Measurements from ENCODE around the gene FLRT1. TPM values are rescaled to one million over a fixed set of nuclear protein-coding genes. Genes with fewer than 3 reads are reported as not detected.

The FLRT1 gene
- total and polyA plus RNA-seq, 2 of the 13 experiments (the other 11 are each of a cell fraction or from before 2014, with no cell fraction given) = 0.02 to 0.08 TPM

DNA sequence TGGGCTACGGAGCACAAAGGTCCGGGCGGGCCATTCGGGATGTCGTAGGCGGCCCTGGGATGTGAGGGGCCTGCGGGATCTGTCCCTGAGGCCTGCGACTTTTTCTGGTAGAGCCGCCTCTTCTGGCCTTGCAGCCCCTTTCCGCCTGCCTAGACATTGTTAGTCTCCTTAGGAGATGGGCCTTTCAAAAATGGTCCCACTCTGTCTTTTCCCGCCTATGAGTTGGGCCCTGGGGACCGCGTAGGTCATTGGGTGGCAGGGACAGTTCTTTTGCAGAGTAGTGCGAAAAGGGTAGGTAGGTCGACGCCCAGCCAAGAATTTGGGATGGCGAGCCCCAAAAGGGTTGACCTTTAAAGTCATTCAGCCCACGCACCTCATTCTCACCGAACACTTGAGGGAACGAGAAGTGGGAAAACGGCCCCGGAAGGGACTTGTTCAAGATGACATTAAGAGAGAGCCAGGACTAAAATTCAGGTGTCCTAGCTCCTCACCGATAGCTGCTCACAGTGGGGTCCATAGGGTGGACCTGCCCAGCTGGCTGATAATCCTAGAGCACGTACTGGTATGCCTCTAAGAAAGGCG, 48.7 kb upstream of the FLRT1 start (continued):
- TF ChIP-seq, protein P1, sequence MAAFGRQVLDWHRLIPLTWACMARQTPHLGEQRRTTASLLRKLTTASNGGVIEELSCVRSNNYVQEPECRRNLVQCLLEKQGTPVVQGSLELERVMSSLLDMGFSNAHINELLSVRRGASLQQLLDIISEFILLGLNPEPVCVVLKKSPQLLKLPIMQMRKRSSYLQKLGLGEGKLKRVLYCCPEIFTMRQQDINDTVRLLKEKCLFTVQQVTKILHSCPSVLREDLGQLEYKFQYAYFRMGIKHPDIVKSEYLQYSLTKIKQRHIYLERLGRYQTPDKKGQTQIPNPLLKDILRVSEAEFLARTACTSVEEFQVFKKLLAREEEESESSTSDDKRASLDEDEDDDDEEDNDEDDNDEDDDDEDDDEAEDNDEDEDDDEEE (CRISPR knock-in tag; IDR thresholded peaks at IDR 0.05) = 0 out of 2 replicates have a peak, but pooled peaks have one; percentile 74
- TF ChIP-seq TP53 (CRISPR knock-in tag; conservative IDR thresholded peaks at IDR 0.05) (no peak), ARHGAP35 (CRISPR knock-in tag; IDR thresholded peaks at IDR 0.05; ENCODE audit: borderline replicate concordance) (0 out of 2 replicates have a peak, but pooled peaks have one; percentile 18), MTF2 (CRISPR knock-in tag; IDR thresholded peaks at IDR 0.05; ENCODE audit: borderline replicate concordance) (0 out of 2 replicates have a peak, but pooled peaks have one; percentile 48), HHEX (CRISPR knock-in tag; IDR thresholded peaks at IDR 0.05) (no peak), SAP130 (CRISPR knock-in tag; IDR thresholded peaks at IDR 0.05; ENCODE audit: low read depth) (no peak), ZSCAN9 (CRISPR knock-in tag; IDR thresholded peaks at IDR 0.05; ENCODE audit: borderline replicate concordance) (no peak), ZNF563 (CRISPR knock-in tag; IDR thresholded peaks at IDR 0.05) (peak; percentile 97; the same call in 1 of the 2 replicates), ATM (IDR thresholded peaks at IDR 0.05; ENCODE audit: borderline replicate concordance) (no peak), ZNF3 (CRISPR knock-in tag; IDR thresholded peaks at IDR 0.05) (no peak), HNRNPL (IDR thresholded peaks at IDR 0.05; ENCODE audit: low read depth, low read length) (no peak), ZMYM4 (CRISPR knock-in tag; IDR thresholded peaks at IDR 0.05) (no peak), ZNF354B (CRISPR knock-in tag; IDR thresholded peaks at IDR 0.05) (no peak), HIVEP1 (CRISPR knock-in tag; IDR thresholded peaks at IDR 0.05) (no peak), ATF7-NPFF (CRISPR knock-in tag; IDR thresholded peaks at IDR 0.05; ENCODE audit: low read depth) (0 out of 2 replicates have a peak, but pooled peaks have one; percentile 3), RBFOX2 (IDR thresholded peaks at IDR 0.05; ENCODE audit: low read depth, low read length) (peak; percentile 3; the same call in 1 of the 2 replicates), CAMTA2 (CRISPR knock-in tag; IDR thresholded peaks at IDR 0.05; ENCODE audit: borderline replicate concordance) (no peak), KLF6 (CRISPR knock-in tag; IDR thresholded peaks at IDR 0.05) (no peak), ZNF776 (CRISPR knock-in tag; IDR thresholded peaks at IDR 0.05) (0 out of 2 replicates have a peak, but pooled peaks have one; percentile 84), MTF1 (CRISPR knock-in tag; IDR thresholded peaks at IDR 0.05) (no peak)
- TF ChIP-seq, protein P2, sequence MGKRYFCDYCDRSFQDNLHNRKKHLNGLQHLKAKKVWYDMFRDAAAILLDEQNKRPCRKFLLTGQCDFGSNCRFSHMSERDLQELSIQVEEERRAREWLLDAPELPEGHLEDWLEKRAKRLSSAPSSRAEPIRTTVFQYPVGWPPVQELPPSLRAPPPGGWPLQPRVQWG (CRISPR knock-in tag; IDR thresholded peaks at IDR 0.05; ENCODE audit: borderline replicate concordance, low read depth) = no peak
- TF ChIP-seq, protein P3, sequence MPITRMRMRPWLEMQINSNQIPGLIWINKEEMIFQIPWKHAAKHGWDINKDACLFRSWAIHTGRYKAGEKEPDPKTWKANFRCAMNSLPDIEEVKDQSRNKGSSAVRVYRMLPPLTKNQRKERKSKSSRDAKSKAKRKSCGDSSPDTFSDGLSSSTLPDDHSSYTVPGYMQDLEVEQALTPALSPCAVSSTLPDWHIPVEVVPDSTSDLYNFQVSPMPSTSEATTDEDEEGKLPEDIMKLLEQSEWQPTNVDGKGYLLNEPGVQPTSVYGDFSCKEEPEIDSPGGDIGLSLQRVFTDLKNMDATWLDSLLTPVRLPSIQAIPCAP (CRISPR knock-in tag; IDR thresholded peaks at IDR 0.05; ENCODE audit: low read depth) = no peak; the same call in 1 of the 2 replicates
- TF ChIP-seq, protein P4, sequence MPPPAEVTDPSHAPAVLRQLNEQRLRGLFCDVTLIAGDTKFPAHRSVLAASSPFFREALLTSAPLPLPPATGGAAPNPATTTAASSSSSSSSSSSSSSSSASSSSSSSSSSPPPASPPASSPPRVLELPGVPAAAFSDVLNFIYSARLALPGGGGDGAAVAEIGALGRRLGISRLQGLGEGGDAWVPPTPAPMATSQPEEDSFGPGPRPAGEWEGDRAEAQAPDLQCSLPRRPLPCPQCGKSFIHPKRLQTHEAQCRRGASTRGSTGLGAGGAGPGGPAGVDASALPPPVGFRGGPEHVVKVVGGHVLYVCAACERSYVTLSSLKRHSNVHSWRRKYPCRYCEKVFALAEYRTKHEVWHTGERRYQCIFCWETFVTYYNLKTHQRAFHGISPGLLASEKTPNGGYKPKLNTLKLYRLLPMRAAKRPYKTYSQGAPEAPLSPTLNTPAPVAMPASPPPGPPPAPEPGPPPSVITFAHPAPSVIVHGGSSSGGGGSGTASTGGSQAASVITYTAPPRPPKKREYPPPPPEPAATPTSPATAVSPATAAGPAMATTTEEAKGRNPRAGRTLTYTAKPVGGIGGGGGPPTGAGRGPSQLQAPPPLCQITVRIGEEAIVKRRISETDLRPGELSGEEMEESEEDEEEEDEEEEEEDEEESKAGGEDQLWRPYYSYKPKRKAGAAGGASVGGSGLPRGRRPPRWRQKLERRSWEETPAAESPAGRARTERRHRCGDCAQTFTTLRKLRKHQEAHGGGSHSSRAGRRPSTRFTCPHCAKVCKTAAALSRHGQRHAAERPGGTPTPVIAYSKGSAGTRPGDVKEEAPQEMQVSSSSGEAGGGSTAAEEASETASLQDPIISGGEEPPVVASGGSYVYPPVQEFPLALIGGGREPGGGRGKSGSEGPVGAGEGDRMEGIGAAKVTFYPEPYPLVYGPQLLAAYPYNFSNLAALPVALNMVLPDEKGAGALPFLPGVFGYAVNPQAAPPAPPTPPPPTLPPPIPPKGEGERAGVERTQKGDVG (CRISPR knock-in tag; IDR thresholded peaks at IDR 0.05; ENCODE audit: borderline replicate concordance) = no peak
- TF ChIP-seq, protein P5, sequence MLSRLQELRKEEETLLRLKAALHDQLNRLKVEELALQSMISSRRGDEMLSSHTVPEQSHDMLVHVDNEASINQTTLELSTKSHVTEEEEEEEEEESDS (CRISPR knock-in tag; IDR thresholded peaks at IDR 0.05; ENCODE audit: borderline replicate concordance) = no peak
- TF ChIP-seq, protein P6, sequence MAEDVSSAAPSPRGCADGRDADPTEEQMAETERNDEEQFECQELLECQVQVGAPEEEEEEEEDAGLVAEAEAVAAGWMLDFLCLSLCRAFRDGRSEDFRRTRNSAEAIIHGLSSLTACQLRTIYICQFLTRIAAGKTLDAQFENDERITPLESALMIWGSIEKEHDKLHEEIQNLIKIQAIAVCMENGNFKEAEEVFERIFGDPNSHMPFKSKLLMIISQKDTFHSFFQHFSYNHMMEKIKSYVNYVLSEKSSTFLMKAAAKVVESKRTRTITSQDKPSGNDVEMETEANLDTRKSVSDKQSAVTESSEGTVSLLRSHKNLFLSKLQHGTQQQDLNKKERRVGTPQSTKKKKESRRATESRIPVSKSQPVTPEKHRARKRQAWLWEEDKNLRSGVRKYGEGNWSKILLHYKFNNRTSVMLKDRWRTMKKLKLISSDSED (CRISPR knock-in tag; IDR thresholded peaks at IDR 0.05) = no peak
